Large intestine (tissue), 3 donors: ENCODE measurements around the gene TTLL5. TPM values are rescaled to one million over a fixed set of nuclear protein-coding genes. Genes with fewer than 3 reads are reported as not detected.
A peak's percentile ranks its signal among the peaks of the same experiment; 100 is the strongest.

Experiments
- DNase-seq, 2 donors: peaks; one replicate each; pipeline versions ENCODE4 v3.0.0 to v3.0.0-alpha.2; 2013
- H3K27ac ChIP-seq: one replicate; pipeline ENCODE4 v1.5.1; 2013; ENCODE audit warnings: low read length
- H3K27me3 ChIP-seq: 2 replicates; pipeline ENCODE4 v1.6.1; 2013; ENCODE audit warnings: low read length; ENCODE audit not compliant: control insufficient read depth, insufficient read depth
- H3K36me3 ChIP-seq: 2 replicates; pipeline ENCODE4 v1.6.1; 2013; ENCODE audit warnings: low read length; ENCODE audit not compliant: control insufficient read depth, insufficient read depth
- H3K4me1 ChIP-seq: one replicate; pipeline ENCODE4 v1.6.1; 2013; ENCODE audit warnings: low read length; ENCODE audit not compliant: control insufficient read depth, insufficient read depth
- H3K4me3 ChIP-seq: one replicate; pipeline ENCODE4 v1.5.1; 2013; ENCODE audit warnings: low read length
- H3K9me3 ChIP-seq: one replicate; pipeline ENCODE4 v1.6.1; 2013; ENCODE audit warnings: mild to moderate bottlenecking, low read depth, low read length, moderate library complexity; ENCODE audit not compliant: control insufficient read depth
- WGBS: methylation state at CpG from one replicate; pipeline ENCODE4 v1.1.5; 2013; ENCODE audit warnings: low lambda C conversion rate; ENCODE audit not compliant: insufficient coverage; 5-methylcytosine and 5-hydroxymethylcytosine counted together
- polyA plus RNA-seq: library from polyadenylated mRNA; unstranded; fragments of 120-200 nt; gene quantifications from one replicate; pipeline ENCODE4 v1.2.1, GENCODE V29; 2013

Gene TTLL5
- polyA plus RNA-seq, 1 donor: 15.2 TPM

- peaks cover 11% of the 10 kb centered on the region for H3K4me1 ChIP-seq
- peak overlapping the region; percentile 8 for H3K27ac ChIP-seq
- H3K27me3 ChIP-seq: no peaks in the 10 kb centered on the region
- no peaks in the 10 kb centered on the region for H3K9me3 ChIP-seq
- WGBS: no CpG with 5 or more reads among the region's 3 CpGs
- peaks cover 5% of the 10 kb centered on the region for H3K36me3 ChIP-seq
- H3K4me3 ChIP-seq: no peak overlapping the region
- no peak for DNase-seq
Measured at GRCh38 chr14:75825147-75825592, 164.1 kb downstream of the TTLL5 start.

GRCh38 chr14:75826599-75826998, 165.6 kb downstream of the TTLL5 start:
- Histone ChIP-seq H3K27me3 (no peaks in the 10 kb centered on the region), H3K36me3 (no peaks in the 10 kb centered on the region), H3K4me3 (no peak overlapping the region), H3K9me3 (no peaks in the 10 kb centered on the region), H3K27ac (no peak overlapping the region), H3K4me1 (peaks cover 11% of the 10 kb centered on the region)
- no CpG with 5 or more reads among the region's 3 CpGs for WGBS
- DNase-seq: no peak

DNA sequence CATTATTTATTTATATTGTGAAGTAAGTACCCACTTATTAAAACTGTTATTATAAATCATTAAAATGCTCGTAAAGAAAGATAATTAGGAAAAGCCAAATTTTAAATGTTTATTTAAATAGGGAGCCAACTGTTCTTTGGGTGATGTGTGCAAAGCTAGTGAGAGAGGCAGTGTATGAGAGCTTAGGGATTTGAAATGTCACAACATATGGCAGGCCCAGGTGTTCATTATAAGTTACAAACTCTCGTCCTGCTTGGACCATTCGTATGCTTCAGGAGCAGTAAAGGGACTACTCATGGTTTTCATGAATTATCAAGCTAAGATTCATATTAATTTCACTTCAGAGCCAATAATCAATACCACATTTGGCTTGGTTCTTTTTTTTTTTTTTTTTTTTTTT, 166.3 kb downstream of the TTLL5 start:
- no peaks in the 10 kb centered on the region for H3K27me3 ChIP-seq
- H3K9me3 ChIP-seq: no peaks in the 10 kb centered on the region
- no peak for DNase-seq
- H3K4me1 ChIP-seq: peaks cover 9% of the 10 kb centered on the region
- WGBS: 100% methylated on average over 1 of the region's 3 CpGs
- no peak overlapping the region for H3K27ac ChIP-seq
- H3K4me3 ChIP-seq: no peak overlapping the region
- H3K36me3 ChIP-seq: no peaks in the 10 kb centered on the region

DNA sequence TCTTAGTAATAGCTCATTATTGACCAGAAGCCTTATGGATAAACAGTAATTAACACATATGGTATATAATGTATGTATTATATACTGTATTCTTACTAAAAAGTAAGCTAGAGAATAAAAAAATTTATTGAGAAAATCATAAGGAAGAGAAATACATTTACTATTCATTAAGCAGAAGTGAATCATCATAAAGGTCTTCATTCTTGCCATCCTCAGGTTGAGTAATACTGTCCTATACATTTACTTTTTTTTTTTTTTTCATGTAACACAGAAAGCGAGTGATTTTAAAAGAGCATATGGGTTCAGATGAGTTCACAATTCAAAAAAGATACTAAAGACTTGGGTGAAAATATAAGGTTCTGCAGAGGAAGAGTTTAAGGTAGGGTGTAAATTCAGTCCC, 168.3 kb downstream of the TTLL5 start:
- Histone ChIP-seq H3K27me3 (no peaks in the 10 kb centered on the region), H3K9me3 (no peaks in the 10 kb centered on the region), H3K27ac (no peak overlapping the region), H3K4me1 (peaks cover 4% of the 10 kb centered on the region), H3K36me3 (peaks cover 2% of the 10 kb centered on the region), H3K4me3 (no peak overlapping the region)
- DNase-seq: no peak
- no CpG with 5 or more reads among the region's 1 CpG for WGBS

DNA sequence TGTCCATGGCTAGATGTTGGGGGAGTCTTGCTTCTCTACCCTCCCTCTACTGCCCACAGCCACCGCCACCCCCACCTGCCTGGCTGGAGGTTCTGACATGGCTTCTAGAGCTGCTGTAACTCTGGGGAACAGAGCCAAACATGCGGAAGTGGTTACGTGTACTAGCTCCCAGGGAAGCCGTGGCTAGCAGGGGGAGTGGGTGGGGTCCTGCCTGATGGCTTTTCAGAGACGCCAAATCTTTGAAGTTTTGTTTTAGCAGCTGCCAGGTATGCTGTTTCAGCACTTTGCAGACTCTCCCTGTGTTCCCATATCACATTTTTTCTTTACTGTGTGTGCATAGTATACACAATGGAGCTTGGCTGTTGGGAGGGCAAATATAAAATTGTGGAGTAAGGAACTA, 170.4 kb downstream of the TTLL5 start:
- DNase-seq: no peak
- no CpG with 5 or more reads among the region's 5 CpGs for WGBS

DNA sequence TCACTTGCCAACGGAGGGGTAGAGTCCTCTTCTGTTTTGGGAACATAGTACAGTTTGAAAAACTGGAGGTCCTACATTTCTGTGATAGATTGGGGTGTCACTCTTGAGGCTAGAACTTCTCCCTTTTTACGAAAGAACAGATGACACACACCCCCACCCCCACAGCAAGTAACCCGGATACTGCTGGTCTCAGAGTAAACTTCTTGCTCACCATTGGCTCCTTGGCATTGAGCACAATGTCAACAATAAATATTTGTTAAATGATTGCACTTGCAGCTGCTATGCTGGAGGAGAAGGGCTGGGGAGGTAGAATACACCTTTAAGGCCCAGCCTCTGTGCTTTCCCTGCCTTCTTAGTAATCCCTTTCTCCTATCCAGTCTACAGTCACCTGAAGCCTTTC, 170.9 kb downstream of the TTLL5 start:
- Histone ChIP-seq H3K27ac (no peak overlapping the region), H3K4me3 (no peak overlapping the region)
- no CpG with 5 or more reads among the region's 3 CpGs for WGBS

More for the DNA sequence above, 170.4 kb downstream of the TTLL5 start:
- Histone ChIP-seq H3K9me3 (no peaks in the 10 kb centered on the region), H3K4me1 (peaks cover 3% of the 10 kb centered on the region), H3K36me3 (peaks cover 2% of the 10 kb centered on the region), H3K27me3 (no peaks in the 10 kb centered on the region), H3K4me3 (no peak overlapping the region), H3K27ac (peak overlapping the region; percentile 15)

DNA sequence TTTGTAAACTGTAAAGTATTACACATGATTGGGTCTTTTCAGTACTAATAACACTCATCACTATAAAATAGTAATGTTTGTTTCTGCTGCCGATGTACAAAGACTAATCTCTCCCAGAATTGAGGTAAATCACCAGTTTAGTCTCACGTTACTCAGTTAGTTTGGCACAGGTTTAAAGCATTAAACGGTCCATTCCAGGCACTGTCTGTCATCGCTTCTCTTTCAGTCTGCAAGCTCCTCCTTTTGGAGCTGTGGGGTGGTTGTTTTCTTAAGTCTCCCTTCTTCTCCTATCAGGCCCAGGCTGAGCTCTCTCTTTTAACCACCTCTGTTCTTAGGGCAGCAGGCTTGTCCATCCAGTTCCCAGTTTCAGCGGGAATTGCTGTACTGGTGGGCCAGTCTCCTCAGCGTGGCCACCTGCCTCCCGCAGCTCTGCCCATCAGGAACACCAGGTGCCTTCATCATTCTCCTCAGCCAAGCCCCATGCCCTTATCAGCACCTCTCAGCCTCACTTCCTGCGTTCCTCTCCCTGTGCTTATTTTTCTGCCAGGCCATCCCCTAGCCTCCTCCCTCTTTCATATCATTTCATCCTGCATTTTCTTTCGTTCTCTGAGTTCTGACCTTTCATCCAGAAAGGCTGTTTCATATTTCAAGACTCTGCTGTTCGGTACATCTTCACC, 171.7 kb downstream of the TTLL5 start:
- Histone ChIP-seq H3K27me3 (no peaks in the 10 kb centered on the region), H3K27ac (no peak overlapping the region), H3K4me3 (no peak overlapping the region), H3K36me3 (peaks cover 2% of the 10 kb centered on the region), H3K4me1 (peaks cover 3% of the 10 kb centered on the region), H3K9me3 (no peaks in the 10 kb centered on the region)
- DNase-seq: no peak
- 40% methylated on average over 1 of the region's 10 CpGs for WGBS

More for the DNA sequence above, 170.9 kb downstream of the TTLL5 start:
- no peaks in the 10 kb centered on the region for H3K9me3 ChIP-seq
- H3K36me3 ChIP-seq: peaks cover 2% of the 10 kb centered on the region
- DNase-seq: peak in 1 of 2 donors; percentile 46
- H3K27me3 ChIP-seq: no peaks in the 10 kb centered on the region
- H3K4me1 ChIP-seq: peaks cover 3% of the 10 kb centered on the region

GRCh38 chr14:75833326-75834020, 172.4 kb downstream of the TTLL5 start:
- H3K36me3 ChIP-seq: peaks cover 2% of the 10 kb centered on the region
- H3K27me3 ChIP-seq: no peaks in the 10 kb centered on the region
- no peak overlapping the region for H3K27ac ChIP-seq
- no peak for DNase-seq
- WGBS: no CpG with 5 or more reads among the region's 2 CpGs
- H3K4me3 ChIP-seq: no peak overlapping the region
- H3K9me3 ChIP-seq: no peaks in the 10 kb centered on the region
- H3K4me1 ChIP-seq: peaks cover 3% of the 10 kb centered on the region

DNA sequence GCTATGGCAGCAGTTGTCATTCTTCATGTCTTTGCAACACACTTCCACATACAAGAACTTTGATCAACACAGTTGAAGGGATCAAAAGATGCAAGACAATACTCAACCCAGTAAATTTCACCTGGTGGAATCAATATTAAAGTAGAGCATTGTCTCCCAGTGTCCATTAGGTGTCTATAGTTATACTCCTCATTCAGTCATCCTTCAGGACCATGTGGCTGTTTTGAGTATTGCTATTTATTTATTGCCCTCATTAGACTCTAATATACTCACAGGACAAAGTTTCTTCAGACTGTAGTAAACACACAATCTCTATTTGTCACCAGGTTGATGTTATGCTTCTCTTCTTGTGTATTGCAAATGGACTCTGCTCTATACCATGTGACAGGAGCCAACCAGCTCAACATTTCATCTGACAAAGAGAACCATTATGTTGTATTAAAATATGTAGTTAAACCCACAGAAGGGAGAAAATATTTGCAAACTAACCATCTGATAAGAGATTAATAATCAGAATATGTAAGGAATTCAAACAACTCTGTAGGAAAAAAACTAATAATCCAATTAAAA, 174.2 kb downstream of the TTLL5 start:
- Histone ChIP-seq H3K27ac (peak overlapping the region; percentile 22), H3K9me3 (no peaks in the 10 kb centered on the region)

DNA sequence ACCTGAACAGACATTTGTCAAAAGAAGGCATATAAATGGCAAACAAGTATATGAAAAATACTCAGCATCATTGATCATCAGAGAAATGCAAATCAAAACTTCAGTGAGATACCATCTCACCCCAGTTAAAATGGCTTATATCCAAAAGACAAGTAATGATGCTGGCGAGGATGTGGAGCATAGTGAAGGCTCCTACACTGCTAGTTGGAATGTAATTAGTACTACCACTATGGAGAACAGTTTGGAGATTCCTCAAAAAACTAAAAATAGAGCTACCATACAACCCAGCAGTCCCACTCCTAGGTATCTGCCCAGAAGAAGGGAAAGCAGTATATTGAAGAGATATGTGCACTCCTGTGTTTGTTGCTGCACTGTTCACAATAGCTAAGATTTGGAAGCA, 174.7 kb downstream of the TTLL5 start:
- Histone ChIP-seq H3K27me3 (no peaks in the 10 kb centered on the region), H3K36me3 (peaks cover 2% of the 10 kb centered on the region), H3K4me1 (peaks cover 3% of the 10 kb centered on the region), H3K4me3 (no peak overlapping the region), H3K9me3 (no peaks in the 10 kb centered on the region), H3K27ac (peak overlapping the region; percentile 20)
- WGBS: no CpG with 5 or more reads among the region's 1 CpG
- no peak for DNase-seq

More for the DNA sequence above, 174.2 kb downstream of the TTLL5 start:
- H3K4me1 ChIP-seq: peaks cover 3% of the 10 kb centered on the region
- peak; percentile 63 to 82 for DNase-seq
- peaks cover 2% of the 10 kb centered on the region for H3K36me3 ChIP-seq
- H3K27me3 ChIP-seq: no peaks in the 10 kb centered on the region
- H3K4me3 ChIP-seq: no peak overlapping the region
